Measurements from ENCODE around the gene KIAA1217. TPM values are rescaled to one million over a fixed set of nuclear protein-coding genes. Genes with fewer than 3 reads are reported as not detected.

KIAA1217 gene
- total and polyA plus RNA-seq, 12 donors: 10.8 to 73.7 (median 40.8) TPM

GRCh38 chr10:24518981-24519597, 310.2 kb downstream of the KIAA1217 start:
- TF ChIP-seq CTCF (IDR thresholded peaks at IDR 0.05) (peak; percentile 62 to 78 (median 68)), POLR2A (IDR thresholded peaks at IDR 0.05) (no peak)
- Histone ChIP-seq H3K4me3 (no peak overlapping the region), H3K27me3 (no peaks in the 10 kb centered on the region), H3K9me3 (replicated peaks in 1 of 3) (no peaks in the 10 kb centered on the region), H3K36me3 (replicated peaks in 1 of 2) (peaks cover 0 to 17% of the 10 kb centered on the region in 2 donors), H3K27ac (peak overlapping the region in 1 of 5 donors; percentile 11), H3K4me1 (replicated peaks in 1 of 2) (peaks cover 0 to 6% of the 10 kb centered on the region in 2 donors)
- intact Hi-C loops (cut with DNase I): loop anchor here in 1 of 2 donors (5.0 kb wide), 1 partner anchor 527 kb away; no protein-coding TSS in a partner anchor
- DNase-seq: peak; percentile 54 to 85 (median 80)
- 8 to 14% (median 12%) methylated on average over 15 of the region's 15 CpGs for WGBS, 4 donors

GRCh38 chr10:24519950-24520349, 311.0 kb downstream of the KIAA1217 start:
- H3K9me3 ChIP-seq (replicated peaks in 1 of 3): no peaks in the 10 kb centered on the region
- peaks cover 0 to 6% of the 10 kb centered on the region in 2 donors for H3K4me1 ChIP-seq (replicated peaks in 1 of 2)
- 41 to 56% (median 47%) methylated on average over 14 of the region's 14 CpGs for WGBS, 4 donors
- TF ChIP-seq CTCF (IDR thresholded peaks at IDR 0.05) (no peak), POLR2A (IDR thresholded peaks at IDR 0.05) (no peak)
- H3K27ac ChIP-seq: no peak overlapping the region
- DNase-seq: peak in 3 of 7 donors; percentile 30 to 42 (median 41)
- H3K4me3 ChIP-seq: no peak overlapping the region
- intact Hi-C loops (cut with DNase I): loop anchor here in 1 of 2 donors (5.0 kb wide), 1 partner anchor 528 kb away; no protein-coding TSS in a partner anchor
- H3K36me3 ChIP-seq (replicated peaks in 1 of 2): peaks cover 0 to 24% of the 10 kb centered on the region in 2 donors
- no peaks in the 10 kb centered on the region for H3K27me3 ChIP-seq

- no peak overlapping the region for H3K27ac ChIP-seq
- H3K4me1 ChIP-seq (replicated peaks in 1 of 2): no peaks in the 10 kb centered on the region
- TF ChIP-seq POLR2A (IDR thresholded peaks at IDR 0.05) (no peak), CTCF (IDR thresholded peaks at IDR 0.05) (no peak)
- no peak overlapping the region for H3K4me3 ChIP-seq
- H3K27me3 ChIP-seq: no peaks in the 10 kb centered on the region
- intact Hi-C loops (cut with DNase I): no loop called here
- H3K36me3 ChIP-seq (replicated peaks in 1 of 2): peaks cover 0 to 36% of the 10 kb centered on the region in 2 donors
- DNase-seq: no peak
- no peaks in the 10 kb centered on the region for H3K9me3 ChIP-seq (replicated peaks in 1 of 3)
- WGBS, 4 donors: 86 to 98% (median 93%) methylated on average over 14 to 17 of the region's 17 CpGs
These were observed 315.4 kb downstream of the KIAA1217 start for GRCh38 chr10:24524314-24524713.

GRCh38 chr10:24526085-24526649, 317.2 kb downstream of the KIAA1217 start:
- intact Hi-C loops (cut with DNase I): no loop called here

More at GRCh38 chr10:24526085-24526649, 317.2 kb downstream of the KIAA1217 start:
- no peaks in the 10 kb centered on the region for H3K4me1 ChIP-seq (replicated peaks in 1 of 2)
- H3K4me3 ChIP-seq: no peak overlapping the region
- 89 to 94% (median 92%) methylated on average over 13 of the region's 13 CpGs for WGBS, 4 donors
- H3K9me3 ChIP-seq (replicated peaks in 1 of 3): no peaks in the 10 kb centered on the region
- DNase-seq: no peak
- no peak overlapping the region for H3K27ac ChIP-seq
- peaks cover 0 to 36% of the 10 kb centered on the region in 2 donors for H3K36me3 ChIP-seq (replicated peaks in 1 of 2)
- H3K27me3 ChIP-seq: no peaks in the 10 kb centered on the region
- TF ChIP-seq CTCF (IDR thresholded peaks at IDR 0.05) (no peak), POLR2A (IDR thresholded peaks at IDR 0.05) (no peak)

Data from adrenal gland (tissue), 12 donors.